CD4-positive, alpha-beta T cell (primary cell): ENCODE results near the gene SCN10A. TPM values are rescaled to one million over a fixed set of nuclear protein-coding genes. Genes with fewer than 3 reads are reported as not detected.

Source experiments
- ATAC-seq: fragments of 200-7000 bp; cut with Tn5 transposase; one replicate; pipeline ENCODE4 v1.10.0; 2022; ENCODE audit warnings: mild to moderate bottlenecking; ENCODE audit not compliant: poor library complexity
- CTCF ChIA-PET: fragments of 350-600 bp; sonication (Branson Sonifier 250); formaldehyde crosslinking; loops from one replicate; lab custom pipeline; 2021; ENCODE audit warnings: antibody characterized with exemption, inconsistent platforms; lab: Charles Lee
- POLR2A ChIA-PET: fragments of 350-600 bp; sonication (Branson Sonifier 250); formaldehyde crosslinking; loops from one replicate; lab custom pipeline; 2021; ENCODE audit warnings: antibody characterized with exemption, inconsistent platforms; lab: Charles Lee
- DNase-seq, 14 experiments: peaks; one replicate each; pipeline ENCODE4 v3.0.0-alpha.2; 2013 to 2020; ENCODE audit warnings: mixed read lengths in 2 of 14
- H3K27ac ChIP-seq, 2 donors: one replicate each; pipeline versions ENCODE4 v1.5.1 to v1.7.0; 2013; ENCODE audit warnings: low read length in 2 of 2, low read depth in 1 of 2, mild to moderate bottlenecking in 1 of 2
- H3K27me3 ChIP-seq, 2 experiments: 1 replicate in 1 of 2; 2 replicates in 1 of 2; pipeline versions ENCODE4 v1.6.1 to v1.7.0; 2013; ENCODE audit warnings: low read length in 2 of 2, control low read depth in 1 of 2, mild to moderate bottlenecking in 1 of 2, moderate library complexity in 1 of 2; ENCODE audit not compliant: insufficient read depth in 2 of 2, control insufficient read depth in 1 of 2
- H3K36me3 ChIP-seq: one replicate; pipeline ENCODE4 v1.6.1; 2013; ENCODE audit warnings: low read length, control low read depth; ENCODE audit not compliant: insufficient read depth
- H3K4me1 ChIP-seq: one replicate; pipeline ENCODE4 v1.6.1; 2013; ENCODE audit warnings: low read length, control low read depth; ENCODE audit not compliant: insufficient read depth
- H3K4me3 ChIP-seq: one replicate; pipeline ENCODE4 v1.5.1; 2013; ENCODE audit warnings: mild to moderate bottlenecking, low read length, moderate library complexity
- H3K9me3 ChIP-seq, 2 experiments: 1 replicate in 1 of 2; 2 replicates in 1 of 2; pipeline versions ENCODE4 v1.6.1 to v1.7.0; 2013; ENCODE audit warnings: low read length in 2 of 2, mild to moderate bottlenecking in 2 of 2, control low read depth in 1 of 2, moderate library complexity in 1 of 2; ENCODE audit not compliant: control insufficient read depth in 1 of 2, insufficient read depth in 1 of 2
- H3K27ac Mint-ChIP-seq: one replicate; pipeline ENCODE4 v1.8.0; 2020; ENCODE audit warnings: mixed read lengths
- H3K27me3 Mint-ChIP-seq: one replicate; pipeline ENCODE4 v1.8.0; 2021; ENCODE audit warnings: mixed read lengths
- H3K36me3 Mint-ChIP-seq: one replicate; pipeline ENCODE4 v1.8.0; 2021; ENCODE audit warnings: low read depth, mixed read lengths
- H3K4me1 Mint-ChIP-seq: one replicate; pipeline ENCODE4 v1.8.0; 2021; ENCODE audit warnings: low read depth, mixed read lengths
- H3K4me3 Mint-ChIP-seq: one replicate; pipeline ENCODE4 v1.8.0; 2020; ENCODE audit warnings: mild to moderate bottlenecking, mixed read lengths
- H3K9me3 Mint-ChIP-seq: one replicate; pipeline ENCODE4 v1.8.0; 2020; ENCODE audit warnings: mixed read lengths
- CTCF ChIP-seq: fragments of 200-600 bp; IDR thresholded peaks from one replicate; pipeline ENCODE4 v1.8.0; 2022; ENCODE audit warnings: antibody characterized with exemption, mild to moderate bottlenecking
- intact Hi-C, 2 experiments: fragments of 100-400 bp; cut with DNase I in 1 of 2; cut with micrococcal nuclease in 1 of 2; formaldehyde crosslinking; loops; one replicate each; pipeline versions ENCODE4 v1.15.1 to v1.9.0; 2023 to 2025; cut with DNase I, micrococcal nuclease
- total RNA-seq, 174 experiments: library from RNA in 2 of 174; stranded (reverse) in 2 of 174; gene quantifications; one replicate each; pipeline ENCODE4 v1.2.3 and lab custom pipeline; 2021 to 2026

SCN10A gene
- total RNA-seq, 2 experiments from 2014 or later, result not detected

- CTCF ChIA-PET, result no interaction called here
- H3K4me3 Mint-ChIP-seq, result no peak overlapping the region
- no peak overlapping the region for H3K27ac ChIP-seq
- H3K36me3 Mint-ChIP-seq, result no peaks in the 10 kb centered on the region
- no peak for TF ChIP-seq CTCF
- peaks cover 6% of the 10 kb centered on the region for H3K4me1 Mint-ChIP-seq
- peaks cover 24% of the 10 kb centered on the region for H3K4me1 ChIP-seq
- no peaks in the 10 kb centered on the region for H3K9me3 Mint-ChIP-seq
- intact Hi-C loops, result loop anchor here in 1 of 2 experiments (10.0 kb wide), 2 partner anchors 539 to 679 kb away; no protein-coding TSS in a partner anchor
- H3K36me3 ChIP-seq, result no peaks in the 10 kb centered on the region
- no peak overlapping the region for H3K4me3 ChIP-seq
- peaks cover 0 to 4% of the 10 kb centered on the region in 2 experiments for H3K9me3 ChIP-seq
- POLR2A ChIA-PET, result no interaction called here
- DNase-seq (no peak), ATAC-seq (no peak)
- peaks cover 13 to 30% of the 10 kb centered on the region in 2 experiments for H3K27me3 ChIP-seq
- peaks cover 39% of the 10 kb centered on the region for H3K27me3 Mint-ChIP-seq
- no peak overlapping the region for H3K27ac Mint-ChIP-seq
Measured at GRCh38 chr3:38653685-38654537, 162.1 kb downstream of the SCN10A start.

- intact Hi-C loops, result loop anchor here in 1 of 2 experiments (10.0 kb wide), 2 partner anchors 538 to 678 kb away; no protein-coding TSS in a partner anchor
Measured at GRCh38 chr3:38652934-38653333, 163.1 kb downstream of the SCN10A start.

More at GRCh38 chr3:38652934-38653333, 163.1 kb downstream of the SCN10A start:
- Histone ChIP-seq H3K9me3 (peaks cover 0 to 7% of the 10 kb centered on the region in 2 experiments), H3K27ac (no peak overlapping the region), H3K4me1 (peaks cover 32% of the 10 kb centered on the region), H3K36me3 (no peaks in the 10 kb centered on the region), H3K4me3 (no peak overlapping the region), H3K27me3 (peaks cover 18 to 30% of the 10 kb centered on the region in 2 experiments)
- Mint-ChIP-seq H3K27me3 (peaks cover 30% of the 10 kb centered on the region), H3K4me1 (peaks cover 11% of the 10 kb centered on the region), H3K9me3 (no peaks in the 10 kb centered on the region), H3K36me3 (no peaks in the 10 kb centered on the region), H3K4me3 (no peak overlapping the region), H3K27ac (no peak overlapping the region)
- no peak for ATAC-seq
- POLR2A ChIA-PET, result interaction anchor here (1.0 kb wide), 1 partner anchor 12 kb away, joined by 4 read pairs; no protein-coding TSS in a partner anchor
- no peak for DNase-seq
- no peak for TF ChIP-seq CTCF
- CTCF ChIA-PET, result interaction anchor here (2.0 to 2.2 kb wide), 2 partner anchors 128 to 134 kb away, joined by 5 to 10 read pairs; no protein-coding TSS in a partner anchor
